ENCODE data around the gene CEP170B.
"Not testable (repeated sequence)": the region's sequence is repeated elsewhere in the genome, so short reads cannot be mapped to it uniquely, and the experiment has no call there.

CEP170B gene

DNA sequence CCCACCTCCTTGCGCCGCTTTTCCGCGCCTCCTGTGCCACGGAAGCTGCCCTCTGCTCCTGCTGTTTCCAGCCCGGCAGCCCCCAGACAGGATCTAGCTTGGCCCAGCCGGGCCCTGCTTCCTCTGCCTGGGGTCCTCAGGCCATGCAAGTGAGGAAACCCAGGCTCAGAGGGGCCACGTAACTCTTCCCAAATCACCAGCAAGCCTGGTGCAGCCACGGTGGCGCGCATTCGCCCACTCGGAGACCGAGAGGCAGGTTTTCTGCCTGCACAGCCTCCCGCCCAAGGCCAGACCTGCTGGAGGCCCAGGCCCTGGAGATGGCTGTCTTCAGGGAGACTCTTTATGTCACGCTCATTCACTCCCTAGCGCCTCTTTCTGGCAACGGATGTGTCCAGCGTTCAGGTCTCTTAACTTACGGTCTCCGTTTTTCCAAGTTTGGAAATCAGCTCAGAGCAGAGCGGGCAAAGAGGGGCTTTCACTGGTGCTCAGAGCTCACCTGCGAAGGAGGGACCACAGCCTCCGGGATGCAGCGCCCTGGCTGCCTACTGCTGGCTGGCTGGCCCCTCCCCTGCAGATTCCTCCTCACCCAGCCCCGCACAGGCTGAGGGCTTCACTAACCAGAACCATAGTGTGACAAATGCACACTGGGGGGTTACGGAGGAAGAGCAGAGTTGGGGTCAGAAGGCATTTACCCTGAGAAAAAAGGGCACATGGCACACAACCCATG, 20.6 kb upstream of the CEP170B start:
- DNase-seq = no peak

DNA sequence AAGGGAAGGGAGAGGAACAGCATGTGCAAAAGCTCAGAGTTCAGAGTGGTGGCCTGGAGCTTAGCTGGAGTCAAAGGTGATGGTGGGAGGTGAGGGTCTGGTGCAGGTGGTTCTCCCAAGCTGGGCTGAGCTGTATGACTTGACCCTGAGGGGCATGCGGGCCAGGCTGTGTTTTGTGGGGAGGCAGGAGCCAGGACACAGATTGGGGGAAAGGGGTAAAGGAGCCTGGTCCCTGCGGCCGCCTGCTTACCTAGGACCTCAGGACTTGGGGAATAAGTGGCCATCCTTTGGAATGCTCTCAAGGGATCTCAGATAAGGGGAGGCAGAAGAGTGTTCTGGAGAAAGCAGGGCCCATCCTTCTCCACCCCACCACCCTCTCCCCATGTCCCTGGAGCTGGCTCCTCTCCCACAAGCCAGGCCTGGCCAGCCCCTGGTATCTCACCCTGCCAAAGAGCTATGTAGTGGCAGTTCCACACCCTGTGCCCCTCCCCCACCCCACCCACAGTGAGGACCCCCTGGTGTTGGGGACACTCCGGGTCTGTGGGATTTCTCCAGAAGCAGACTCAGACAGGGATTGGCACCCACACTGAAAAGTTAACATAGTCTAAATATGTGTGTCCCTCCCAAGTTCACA, 19.9 kb upstream of the CEP170B start:
- no peak for DNase-seq

DNA sequence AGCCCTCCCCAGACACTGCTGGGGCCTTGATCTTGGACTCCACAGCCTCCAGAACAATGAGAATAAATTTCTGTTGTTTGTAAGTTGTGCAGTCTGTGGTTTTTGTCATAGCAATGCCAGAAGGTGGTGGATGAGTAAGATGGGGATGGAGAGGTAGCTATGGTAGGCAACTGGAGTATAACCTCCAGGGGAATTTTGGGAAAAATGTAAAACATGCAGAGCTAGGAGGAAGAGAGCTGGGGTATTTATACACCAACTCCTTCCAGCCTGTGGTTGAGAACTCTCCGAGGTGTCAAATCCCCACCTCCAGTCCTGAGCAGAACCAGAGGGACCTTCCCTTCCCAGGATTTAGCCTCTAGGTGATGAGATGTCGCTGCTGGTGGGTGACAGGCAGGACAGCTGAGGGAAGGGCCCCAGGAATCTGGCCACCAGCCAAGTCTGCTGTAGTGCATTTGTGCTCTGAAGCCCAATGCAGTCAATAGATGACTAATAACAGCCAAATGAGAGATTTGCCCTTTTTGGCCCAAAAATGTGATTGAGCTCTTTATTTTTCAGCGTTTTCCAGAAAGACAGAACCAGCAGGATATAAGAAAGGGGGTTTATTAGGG, 19.1 kb upstream of the CEP170B start:
- DNase-seq = no peak

DNA sequence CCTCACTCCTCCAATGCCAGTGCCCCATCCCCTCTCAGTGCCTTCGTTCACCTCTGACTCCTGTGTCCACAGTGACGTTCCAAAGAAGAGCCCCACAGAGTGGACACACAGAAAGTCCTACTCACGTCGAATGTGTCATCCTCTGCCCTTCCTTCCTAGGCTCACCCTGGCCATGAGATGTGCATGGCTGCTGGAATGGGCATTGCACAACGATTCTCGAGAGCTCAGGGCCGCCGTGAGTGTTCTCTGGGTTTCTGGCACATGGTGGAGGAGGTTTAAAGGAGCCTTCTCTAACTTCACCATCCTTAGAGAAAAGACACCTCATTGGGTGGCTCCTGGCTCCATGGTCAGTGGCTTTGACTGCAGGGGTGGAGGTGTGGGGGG, 12.8 kb upstream of the CEP170B start:
- no peak for DNase-seq

DNA sequence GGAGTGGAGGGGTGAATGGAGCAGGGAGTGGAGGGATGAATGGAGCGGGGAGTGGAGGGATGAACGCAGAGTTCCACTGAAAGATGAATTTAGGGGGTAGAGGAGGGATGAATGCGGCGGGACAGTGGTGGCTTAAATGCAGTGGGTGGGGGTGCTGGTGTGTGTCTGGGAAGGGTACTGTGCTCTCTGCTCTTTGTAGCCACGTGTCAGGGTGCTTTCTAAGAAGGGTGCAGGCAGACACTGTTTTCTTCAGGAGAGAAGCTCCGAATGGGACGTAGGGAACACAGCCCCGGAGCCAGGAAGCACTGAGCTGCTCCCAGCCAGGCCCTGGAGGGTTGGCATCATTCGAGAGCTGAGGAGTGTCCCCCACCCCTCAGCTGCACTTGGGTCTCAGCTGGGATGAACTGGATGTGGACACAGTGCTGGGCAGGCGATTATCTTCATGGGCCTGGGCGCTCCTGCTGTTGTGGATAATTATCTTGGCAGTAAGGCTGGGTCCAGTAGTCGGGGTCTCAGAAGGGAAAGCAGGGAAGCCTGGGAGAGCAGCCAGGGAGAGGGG, 9.5 kb upstream of the CEP170B start:
- no peak for DNase-seq

DNA sequence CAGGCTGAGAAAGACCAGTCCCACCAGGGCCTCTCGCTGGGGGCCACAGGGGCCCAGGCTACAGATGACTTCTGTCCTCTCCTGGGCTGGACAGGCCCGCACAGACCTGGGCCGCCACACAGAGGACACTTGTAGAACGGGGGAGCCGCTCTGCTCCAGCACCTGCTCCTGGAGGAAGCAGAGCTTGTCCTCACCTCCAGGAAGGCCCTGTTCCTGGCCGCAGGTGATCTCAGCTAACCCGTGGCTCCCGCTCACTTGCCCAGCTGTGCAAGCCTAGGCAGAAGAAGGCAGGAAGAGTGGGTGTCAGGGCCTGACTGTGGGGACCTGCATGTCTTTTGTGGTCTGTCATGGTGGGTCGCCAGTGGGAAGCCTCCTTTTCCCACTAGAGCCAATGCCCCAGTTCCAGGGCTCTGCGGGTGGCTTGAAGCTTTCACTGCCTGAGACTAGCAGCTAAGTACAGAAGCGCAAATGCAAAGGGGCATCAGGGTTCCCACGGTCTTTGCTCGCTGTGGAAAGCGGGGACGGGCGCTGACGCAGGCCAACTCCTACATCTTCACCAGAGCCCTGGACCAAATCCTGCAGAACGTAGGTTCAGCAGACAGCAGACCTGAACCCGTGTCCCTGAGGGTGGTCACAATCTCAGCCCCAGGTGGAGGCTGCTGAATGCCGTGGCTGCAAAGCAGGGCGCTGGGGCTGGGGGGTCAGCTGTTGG, 8.8 kb upstream of the CEP170B start:
- no peak for DNase-seq

DNA sequence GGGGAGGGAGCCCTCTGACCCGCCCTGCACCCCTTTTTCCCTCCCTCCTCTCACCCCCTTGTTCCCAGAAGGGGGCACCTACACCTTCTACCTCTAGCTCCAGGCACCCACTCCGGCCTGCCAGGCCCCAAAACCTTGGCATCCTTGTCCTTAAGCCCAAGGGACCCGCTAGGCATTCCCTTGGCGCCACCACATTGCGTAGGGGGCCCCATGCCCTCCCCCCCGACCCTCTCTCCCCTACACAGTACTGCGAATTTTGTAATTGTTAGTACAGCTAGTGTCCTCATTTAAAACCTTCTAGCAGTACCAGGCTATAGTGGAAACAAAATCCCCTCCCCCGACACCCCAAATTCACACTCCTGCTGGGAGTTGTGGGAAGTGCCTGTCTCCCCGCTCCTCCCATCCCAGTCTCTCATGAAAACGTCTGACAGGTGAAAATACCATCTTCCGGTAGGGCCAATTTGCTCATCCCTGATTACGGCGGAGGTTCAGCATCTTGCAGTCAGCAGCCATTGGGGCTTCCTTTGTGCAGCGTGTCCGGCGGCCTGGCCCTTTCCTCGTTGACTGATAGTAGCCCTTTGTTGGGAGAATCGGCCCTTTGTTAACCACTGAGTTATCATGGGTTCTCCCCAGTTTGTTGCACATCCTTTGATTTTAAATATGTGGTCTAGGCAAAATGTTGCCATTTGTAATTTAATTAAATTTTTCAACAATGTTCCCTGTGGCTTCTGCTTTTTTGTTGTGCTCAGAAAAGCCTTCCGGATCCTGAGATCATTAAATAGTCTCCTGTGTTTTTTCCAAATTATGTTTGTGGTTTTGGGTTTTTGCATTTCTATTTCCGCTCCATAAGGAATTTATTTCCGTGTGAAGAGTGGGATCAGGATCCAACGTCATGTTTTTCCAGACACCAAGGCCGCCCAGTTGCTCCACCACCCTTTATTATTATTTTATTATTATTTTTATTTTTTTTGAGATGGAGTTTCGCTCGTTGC, 7.9 kb upstream of the CEP170B start:
- DNase-seq = no peak

DNA sequence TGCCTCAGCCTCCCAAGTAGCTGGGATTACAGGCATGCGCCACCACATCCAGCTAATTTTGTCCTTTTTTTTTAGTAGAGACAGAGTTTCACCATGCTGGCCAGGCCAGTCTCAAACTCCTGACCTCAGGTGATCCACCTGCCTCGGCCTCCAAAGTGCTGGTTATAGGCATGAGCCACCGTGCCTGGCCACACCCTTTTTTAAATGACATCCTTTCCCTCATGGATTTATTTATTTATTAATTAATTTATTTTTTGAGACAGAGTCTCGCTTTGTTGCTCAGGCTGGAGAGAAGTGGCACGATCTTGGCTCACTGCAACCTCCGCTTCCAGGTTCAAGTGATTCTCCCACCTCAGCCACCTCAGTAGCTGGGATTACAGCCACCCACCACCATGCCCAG, 7.1 kb upstream of the CEP170B start:
- DNase-seq = not testable (repeated sequence)

DNA sequence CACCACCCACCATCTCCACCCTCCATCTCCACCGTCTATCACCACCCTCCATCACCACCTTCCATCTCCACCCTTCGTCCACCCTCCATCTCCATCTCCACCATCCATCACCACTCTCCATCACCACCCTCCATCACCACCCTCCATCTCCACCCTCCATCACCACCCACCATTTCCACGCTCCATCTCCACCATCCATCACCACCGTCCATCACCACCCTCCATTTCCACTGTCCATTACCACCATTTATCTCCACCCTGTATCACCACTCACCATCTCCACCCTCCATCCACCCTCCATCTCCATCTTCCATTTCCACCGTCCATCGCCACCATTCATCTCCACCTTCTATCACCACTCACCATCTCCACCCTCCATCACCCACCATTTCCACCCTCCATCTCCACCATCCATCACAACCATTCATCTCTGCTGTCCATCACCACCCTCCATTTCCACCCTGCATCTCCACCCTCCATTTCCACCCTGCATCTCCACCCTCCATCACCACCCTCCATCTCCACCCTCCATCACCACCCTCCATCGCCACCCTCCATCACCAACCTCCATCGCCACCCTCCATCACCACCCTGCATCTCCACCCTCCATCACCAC, 6.1 kb upstream of the CEP170B start:
- no peak for DNase-seq

DNA sequence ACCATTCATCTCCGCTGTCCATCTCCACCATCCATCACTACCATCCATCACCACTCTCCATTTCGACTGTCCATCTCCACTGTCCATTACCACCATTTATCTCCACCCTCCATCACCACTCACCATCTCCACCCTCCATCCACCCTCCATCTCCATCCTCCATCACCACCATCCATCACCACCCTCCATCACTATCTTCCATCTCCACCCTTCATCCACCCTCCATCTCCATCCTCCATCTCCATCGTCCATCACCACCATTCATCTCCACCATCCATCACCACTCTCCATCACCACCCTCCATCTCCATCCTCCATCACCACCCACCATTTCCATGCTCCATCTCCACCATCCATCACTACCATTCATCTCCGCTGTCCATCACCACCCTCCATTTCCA, 5.2 kb upstream of the CEP170B start:
- DNase-seq = no peak

DNA sequence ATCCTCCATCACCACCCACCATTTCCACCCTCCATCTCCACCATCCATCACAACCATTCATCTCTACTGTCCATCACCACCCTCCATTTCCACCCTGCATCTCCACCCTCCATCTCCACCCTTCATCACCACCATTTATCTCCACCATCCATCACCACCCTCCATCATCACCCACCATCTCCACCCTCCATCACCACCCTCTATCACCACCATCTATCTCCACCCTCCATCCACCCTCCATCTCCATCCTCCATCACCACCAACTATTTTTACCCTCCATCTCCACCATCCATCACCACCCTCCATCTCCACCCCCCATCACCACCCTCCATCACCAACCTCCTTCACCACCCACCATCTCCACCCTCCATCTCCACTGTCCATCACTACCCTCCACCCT, 4.7 kb upstream of the CEP170B start:
- no peak for DNase-seq

DNA sequence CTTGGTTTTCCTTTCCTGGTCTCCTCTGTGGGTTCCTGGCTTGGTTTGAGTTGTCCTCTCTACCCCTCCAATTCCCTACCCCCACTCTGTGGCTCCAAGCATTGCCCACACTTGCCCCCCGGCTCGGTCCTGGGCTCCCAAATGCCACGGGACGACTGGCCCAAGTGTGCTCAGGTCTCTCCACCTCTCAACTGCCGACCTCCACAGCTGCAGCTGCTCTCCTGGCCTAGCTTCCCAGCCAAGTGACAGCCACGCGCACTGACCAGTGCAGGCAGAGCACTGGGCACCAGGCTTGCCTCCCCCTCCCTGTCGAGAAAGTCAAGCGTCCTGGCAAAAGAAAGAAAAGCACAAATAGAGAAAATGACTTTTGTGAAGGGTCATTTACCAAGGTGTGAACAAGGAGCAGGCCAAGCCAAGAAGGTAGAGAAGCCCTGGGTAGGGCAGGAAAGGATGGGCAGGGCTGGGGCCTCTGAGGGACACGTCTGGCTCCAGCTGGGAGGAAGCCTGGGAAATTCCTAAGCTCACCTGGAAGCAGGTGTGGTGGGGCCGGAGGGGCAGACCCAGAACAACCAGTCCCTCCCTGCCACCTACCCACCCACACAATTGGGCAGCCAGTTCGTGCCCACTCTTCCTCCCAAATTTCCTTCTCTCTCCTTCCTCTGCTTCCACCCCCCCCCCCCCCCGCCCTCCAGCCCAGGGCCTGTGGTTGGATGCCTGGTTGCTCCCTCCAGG, 1.8 kb upstream of the CEP170B start:
- DNase-seq = no peak

DNA sequence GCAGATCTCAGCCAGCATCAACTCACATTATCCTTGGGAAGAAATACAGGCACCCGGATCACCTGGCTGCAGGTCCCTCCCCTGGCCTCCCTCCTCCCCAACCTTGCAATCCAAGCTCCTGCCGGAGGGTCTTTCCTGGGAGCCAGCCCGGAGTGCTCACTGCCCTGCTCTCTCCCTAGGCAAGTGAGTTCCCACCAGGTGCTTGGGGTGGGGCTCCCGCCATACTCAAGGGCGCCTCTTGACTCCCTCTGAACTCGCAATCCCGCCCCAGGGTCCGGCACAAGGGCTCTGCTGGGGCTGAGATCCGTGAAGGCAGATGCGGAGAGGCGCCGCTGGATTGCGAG, 1.2 kb upstream of the CEP170B start:
- no peak for DNase-seq

DNA sequence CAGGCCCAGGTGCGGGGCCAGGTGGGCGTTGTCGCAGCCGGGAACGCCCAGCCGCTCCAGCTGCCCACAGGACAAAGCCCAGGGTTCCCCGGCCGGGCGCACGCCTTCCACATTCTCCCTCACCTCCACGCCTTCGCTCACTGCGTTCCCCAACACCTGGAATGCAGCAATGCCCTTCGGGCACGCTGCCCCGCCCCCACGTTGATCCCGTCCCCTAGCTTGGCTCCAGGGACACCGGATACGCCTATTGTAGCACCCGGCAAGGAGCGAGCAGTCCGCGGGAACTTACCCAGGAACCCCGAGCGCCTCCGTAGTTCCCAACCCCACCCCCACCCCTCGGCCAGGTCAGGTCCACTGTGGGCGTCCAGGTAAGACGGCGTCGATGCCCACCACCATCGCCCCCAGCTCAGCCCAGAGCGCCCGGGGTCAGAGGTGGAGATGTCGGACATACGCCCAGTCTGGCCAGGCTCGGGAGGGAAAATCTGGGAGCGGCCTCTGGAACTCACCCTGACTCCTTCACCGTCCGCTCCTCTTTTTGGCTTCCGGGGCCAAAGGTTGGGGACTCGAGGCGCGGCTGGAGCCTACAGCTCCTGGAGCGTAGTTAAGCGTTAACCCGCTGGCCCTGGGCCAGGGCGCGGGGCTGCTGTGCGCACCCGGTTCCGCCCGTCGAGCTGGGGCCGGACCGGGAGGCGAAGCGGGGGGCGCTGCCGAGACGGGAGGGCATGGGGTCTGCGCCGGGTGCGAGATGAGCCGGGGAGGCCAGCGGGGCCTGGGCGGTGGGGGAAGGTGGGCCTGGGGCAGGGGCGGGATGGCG, 594 bp upstream of the CEP170B start:
- no peak for DNase-seq

DNA sequence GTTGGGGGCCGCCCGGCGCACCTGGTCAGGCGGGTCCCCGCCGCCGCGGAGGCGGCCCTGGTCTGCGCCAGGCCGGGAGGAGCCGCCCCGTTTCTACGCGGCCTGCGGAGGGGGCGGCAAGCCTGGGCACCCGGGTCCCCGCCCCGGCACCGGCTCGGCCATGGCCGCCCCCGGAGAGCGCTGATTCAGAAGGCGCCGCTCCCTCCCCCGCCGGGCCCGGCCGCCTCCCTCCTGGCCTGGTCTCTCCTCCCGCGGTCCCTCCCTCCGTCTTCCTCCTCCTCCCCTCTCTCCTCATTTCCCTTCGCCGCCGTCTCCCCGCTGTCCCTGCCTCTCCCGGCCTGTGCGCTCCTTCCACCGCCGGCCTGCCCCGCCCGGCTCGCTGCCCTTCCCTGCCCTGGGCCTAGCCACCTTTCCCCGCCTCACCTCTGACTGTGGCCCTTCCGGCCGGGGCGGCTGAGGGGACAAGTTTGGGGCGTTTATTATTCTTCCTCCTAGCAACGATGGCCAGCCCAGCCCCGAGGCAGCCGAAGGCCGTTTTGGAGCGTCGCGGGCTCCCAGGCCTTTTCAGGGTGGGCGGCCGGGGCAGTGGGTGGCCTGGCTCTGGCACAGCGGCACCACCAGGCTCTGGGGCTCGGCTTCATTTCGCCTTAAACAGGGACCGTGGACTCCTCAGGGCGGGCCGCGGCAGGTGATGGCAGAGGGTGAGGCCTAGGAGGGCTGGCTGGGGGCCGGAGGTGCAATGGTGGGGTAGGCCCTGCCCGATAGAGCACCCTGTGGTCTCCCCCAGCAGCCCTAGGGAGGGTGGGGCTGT, 768 bp downstream of the CEP170B start:
- peak in 1 of 2 donors; percentile 13 for DNase-seq

DNA sequence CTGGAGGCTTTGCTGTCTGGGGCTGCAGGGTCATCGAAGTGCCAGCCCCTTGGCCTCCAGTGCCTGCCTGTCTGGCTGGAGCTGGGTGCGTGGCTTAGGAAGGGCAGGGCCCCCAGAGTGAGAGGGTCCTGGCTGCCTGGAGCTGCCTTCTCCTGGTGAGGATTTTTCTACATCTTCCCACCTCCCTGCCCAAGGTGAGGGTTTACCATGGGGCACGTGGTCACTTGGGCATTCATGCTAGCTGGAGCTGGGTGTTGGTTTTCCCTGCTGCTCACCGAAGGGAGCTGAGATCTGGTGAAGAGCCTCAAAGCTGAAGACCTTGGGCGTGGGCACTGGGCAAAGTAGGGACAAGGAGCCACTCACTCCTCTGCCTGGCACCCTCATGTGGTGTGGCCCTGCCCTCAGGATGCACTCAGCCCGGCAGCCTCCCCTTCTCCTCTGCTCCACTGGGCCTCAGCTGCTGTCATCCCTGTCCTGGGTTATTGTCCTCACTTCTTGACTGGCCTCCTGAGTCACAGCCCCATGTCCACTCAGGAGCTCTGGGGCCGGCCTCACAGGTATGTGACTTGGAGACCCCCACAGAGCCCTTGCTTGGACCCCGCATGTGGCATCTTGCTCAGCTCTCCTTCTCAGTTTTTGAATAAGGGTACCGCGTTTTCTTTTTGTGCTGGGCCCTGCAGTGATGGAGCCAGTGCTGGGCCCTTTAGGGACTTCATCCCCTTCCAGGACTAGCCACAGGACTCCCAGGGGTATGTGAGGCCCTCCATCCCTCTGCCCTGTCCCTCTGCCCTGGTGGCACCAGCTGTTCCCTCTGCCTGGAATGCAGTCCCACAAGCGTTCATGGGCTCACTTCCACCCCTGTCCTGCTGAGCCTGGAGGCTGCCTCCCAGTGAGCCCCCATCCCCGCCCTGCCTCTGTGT, 1.6 kb downstream of the CEP170B start:
- DNase-seq = no peak

DNA sequence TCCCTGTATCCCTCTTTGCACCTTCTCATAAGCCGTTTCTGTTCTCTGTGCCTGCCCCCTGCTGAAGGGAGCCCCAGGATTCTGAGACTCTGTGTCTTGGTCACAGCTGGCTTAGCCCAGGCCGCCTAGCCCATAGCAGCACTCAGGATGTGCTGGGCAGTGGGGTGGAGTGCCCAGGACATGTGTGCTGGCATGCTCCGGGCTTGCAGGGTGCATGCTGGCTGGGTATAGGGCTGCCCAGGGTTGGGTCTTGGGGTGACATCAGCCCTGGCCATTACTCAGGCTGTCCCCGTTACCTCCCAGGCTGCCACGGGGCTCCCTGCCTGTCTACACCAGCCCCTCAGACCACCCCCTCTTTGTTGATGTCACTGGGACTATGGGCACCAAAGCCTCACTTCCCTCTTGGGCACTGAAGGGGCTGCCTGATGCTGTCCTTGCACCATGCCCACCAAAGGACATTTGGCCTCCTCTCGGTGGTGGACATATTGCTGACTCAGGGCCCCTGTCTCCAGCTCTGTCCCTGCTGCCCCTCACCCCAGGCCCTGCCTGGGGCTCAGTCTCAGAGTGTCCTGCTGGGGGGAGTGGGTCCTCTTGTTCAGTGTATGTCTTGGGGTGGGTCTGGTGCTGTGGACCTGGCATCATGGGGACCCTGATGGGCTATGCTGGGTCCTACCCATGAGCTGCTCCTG, 2.4 kb downstream of the CEP170B start:
- DNase-seq = no peak

Data from CD4-positive, alpha-beta T cell treated with Interleukin-4 for 1 hour (primary cell).